Stimulated activated naive CD8-positive, alpha-beta T cell treated with anti-CD3 and anti-CD28 coated beads, Interleukin-15, Interleukin-2, amounts not matched to agents 100 ng/mL and 50 ng/mL, for 24 hours (primary cell): ENCODE data around the gene TMEM151A.
"Not testable (repeated sequence)": the region's sequence is repeated elsewhere in the genome, so short reads cannot be mapped to it uniquely, and the experiment has no call there.

Experiments used
- H3K27ac Mint-ChIP-seq: one replicate; pipeline ENCODE4 v1.8.0; 2021; ENCODE audit warnings: mild to moderate bottlenecking, mixed read lengths
- H3K27me3 Mint-ChIP-seq: one replicate; pipeline ENCODE4 v1.8.0; 2021; ENCODE audit warnings: mixed read lengths
- H3K36me3 Mint-ChIP-seq: one replicate; pipeline ENCODE4 v1.8.0; 2021; ENCODE audit warnings: low read depth, mixed read lengths
- H3K4me1 Mint-ChIP-seq: one replicate; pipeline ENCODE4 v1.8.0; 2021; ENCODE audit warnings: low read depth, mixed read lengths
- H3K4me3 Mint-ChIP-seq: one replicate; pipeline ENCODE4 v1.8.0; 2021; ENCODE audit warnings: mild to moderate bottlenecking, mixed read lengths
- H3K9me3 Mint-ChIP-seq: one replicate; pipeline ENCODE4 v1.8.0; 2021; ENCODE audit warnings: mixed read lengths

The TMEM151A gene

GRCh38 chr11:66294626-66295620, 3.2 kb downstream of the TMEM151A start:
- Mint-ChIP-seq H3K9me3 (no peaks in the 10 kb centered on the region), H3K27me3 (peaks cover 20% of the 10 kb centered on the region), H3K27ac (no peak overlapping the region), H3K4me3 (no peak overlapping the region), H3K36me3 (no peaks in the 10 kb centered on the region), H3K4me1 (peaks cover 17% of the 10 kb centered on the region)

GRCh38 chr11:66297610-66298009, 5.9 kb downstream of the TMEM151A start:
- Mint-ChIP-seq H3K4me1 (peaks cover 4% of the 10 kb centered on the region), H3K4me3 (no peak overlapping the region), H3K36me3 (no peaks in the 10 kb centered on the region), H3K9me3 (no peaks in the 10 kb centered on the region), H3K27me3 (peaks cover 11% of the 10 kb centered on the region), H3K27ac (no peak overlapping the region)

- no peak overlapping the region for H3K27ac Mint-ChIP-seq
- H3K4me3 Mint-ChIP-seq = no peak overlapping the region
- no peaks in the 10 kb centered on the region for H3K9me3 Mint-ChIP-seq
- no peaks in the 10 kb centered on the region for H3K36me3 Mint-ChIP-seq
- no peaks in the 10 kb centered on the region for H3K4me1 Mint-ChIP-seq
- no peaks in the 10 kb centered on the region for H3K27me3 Mint-ChIP-seq
Observed at GRCh38 chr11:66299186-66299585, 7.5 kb downstream of the TMEM151A start.

- Mint-ChIP-seq H3K4me3 (no peak overlapping the region), H3K36me3 (no peaks in the 10 kb centered on the region), H3K4me1 (no peaks in the 10 kb centered on the region), H3K27me3 (peaks cover 3% of the 10 kb centered on the region), H3K27ac (no peak overlapping the region), H3K9me3 (no peaks in the 10 kb centered on the region)
Observed at GRCh38 chr11:66302656-66303055, 11.0 kb downstream of the TMEM151A start.

GRCh38 chr11:66309475-66309874, 17.8 kb downstream of the TMEM151A start:
- Mint-ChIP-seq H3K4me3 (no peak overlapping the region), H3K27me3 (peaks cover 3% of the 10 kb centered on the region), H3K4me1 (peaks cover 18% of the 10 kb centered on the region), H3K36me3 (no peaks in the 10 kb centered on the region), H3K27ac (no peak overlapping the region), H3K9me3 (no peaks in the 10 kb centered on the region)

GRCh38 chr11:66310324-66310723, 18.6 kb downstream of the TMEM151A start:
- no peaks in the 10 kb centered on the region for H3K36me3 Mint-ChIP-seq
- H3K27ac Mint-ChIP-seq = no peak overlapping the region
- H3K4me3 Mint-ChIP-seq = no peak overlapping the region
- no peaks in the 10 kb centered on the region for H3K9me3 Mint-ChIP-seq
- peaks cover 26% of the 10 kb centered on the region for H3K4me1 Mint-ChIP-seq
- H3K27me3 Mint-ChIP-seq = no peaks in the 10 kb centered on the region

- not testable (repeated sequence) for H3K9me3 Mint-ChIP-seq, H3K36me3 Mint-ChIP-seq, H3K4me3 Mint-ChIP-seq, H3K27me3 Mint-ChIP-seq, H3K27ac Mint-ChIP-seq
- H3K4me1 Mint-ChIP-seq = peaks cover 32% of the 10 kb centered on the region
Observed at GRCh38 chr11:66310803-66311440, 19.2 kb downstream of the TMEM151A start.

GRCh38 chr11:66311470-66311964, 19.8 kb downstream of the TMEM151A start:
- peaks cover 36% of the 10 kb centered on the region for H3K4me1 Mint-ChIP-seq
- no peaks in the 10 kb centered on the region for H3K27me3 Mint-ChIP-seq
- peak overlapping the region; percentile 94 for H3K4me3 Mint-ChIP-seq
- no peaks in the 10 kb centered on the region for H3K9me3 Mint-ChIP-seq
- peak overlapping the region; percentile 98 for H3K27ac Mint-ChIP-seq
- H3K36me3 Mint-ChIP-seq = no peaks in the 10 kb centered on the region

- Mint-ChIP-seq H3K4me3 (peak overlapping the region; percentile 94), H3K36me3 (no peaks in the 10 kb centered on the region), H3K4me1 (peaks cover 37% of the 10 kb centered on the region), H3K27ac (peak overlapping the region; percentile 98), H3K27me3 (no peaks in the 10 kb centered on the region), H3K9me3 (no peaks in the 10 kb centered on the region)
Observed at GRCh38 chr11:66311965-66312548, 20.4 kb downstream of the TMEM151A start.

- Mint-ChIP-seq H3K4me3 (peak overlapping the region; percentile 94), H3K9me3 (no peaks in the 10 kb centered on the region), H3K27ac (peak overlapping the region; percentile 98), H3K27me3 (no peaks in the 10 kb centered on the region), H3K36me3 (no peaks in the 10 kb centered on the region), H3K4me1 (peaks cover 44% of the 10 kb centered on the region)
Observed at GRCh38 chr11:66312549-66313320, 21.0 kb downstream of the TMEM151A start.

GRCh38 chr11:66313321-66314185, 21.9 kb downstream of the TMEM151A start:
- Mint-ChIP-seq H3K27me3 (no peaks in the 10 kb centered on the region), H3K27ac (peak overlapping the region; percentile 81), H3K9me3 (no peaks in the 10 kb centered on the region), H3K4me3 (peak overlapping the region; percentile 60), H3K36me3 (no peaks in the 10 kb centered on the region), H3K4me1 (peaks cover 52% of the 10 kb centered on the region)

GRCh38 chr11:66314186-66314501, 22.4 kb downstream of the TMEM151A start:
- Mint-ChIP-seq H3K27me3 (no peaks in the 10 kb centered on the region), H3K4me3 (peak overlapping the region; percentile 60), H3K9me3 (no peaks in the 10 kb centered on the region), H3K36me3 (no peaks in the 10 kb centered on the region), H3K27ac (peak overlapping the region; percentile 81), H3K4me1 (peaks cover 58% of the 10 kb centered on the region)

GRCh38 chr11:66314561-66315497, 23.1 kb downstream of the TMEM151A start:
- Mint-ChIP-seq H3K27ac (peak overlapping the region; percentile 89), H3K4me1 (peaks cover 61% of the 10 kb centered on the region), H3K27me3 (no peaks in the 10 kb centered on the region), H3K9me3 (no peaks in the 10 kb centered on the region), H3K36me3 (no peaks in the 10 kb centered on the region), H3K4me3 (peak overlapping the region; percentile 70)
